Left forelimb (tissue), 1 donor: ENCODE results near the gene HPCAL1.
"Not testable (repeated sequence)": the region's sequence is repeated elsewhere in the genome, so short reads cannot be mapped to it uniquely, and the experiment has no call there.

ENCODE experiments used
- DNase-seq: peaks from one replicate; pipeline ENCODE4 v3.0.0-alpha.2; 2018; ENCODE audit warnings: low spot score

Gene HPCAL1

GRCh38 chr2:10302479-10303180, at the start of gene HPCAL1:
Gene HPCAL1 (plus strand): TSS chr2:10302904. CDS start chr2:10419758, 116,854 bp downstream.
- DNase-seq: peak; percentile 92

GRCh38 chr2:10253596-10254372, 48.9 kb upstream of the HPCAL1 start:
- peak; percentile 33 for DNase-seq

GRCh38 chr2:10254373-10255188, 48.1 kb upstream of the HPCAL1 start:
- peak; percentile 62 for DNase-seq

- DNase-seq: peak; percentile 26
Observed at GRCh38 chr2:10255189-10256030, 47.3 kb upstream of the HPCAL1 start.

- peak; percentile 47 for DNase-seq
Observed at GRCh38 chr2:10256031-10256514, 46.6 kb upstream of the HPCAL1 start.

- peak; percentile 60 for DNase-seq
Observed at GRCh38 chr2:10256515-10257031, 46.1 kb upstream of the HPCAL1 start.

- no peak for DNase-seq
Observed at GRCh38 chr2:10257036-10257435, 45.7 kb upstream of the HPCAL1 start.

- peak; percentile 25 for DNase-seq
Observed at GRCh38 chr2:10257500-10258147, 45.1 kb upstream of the HPCAL1 start.

GRCh38 chr2:10258326-10258725, 44.4 kb upstream of the HPCAL1 start:
- peak; percentile 40 for DNase-seq

GRCh38 chr2:10258726-10259125, 44.0 kb upstream of the HPCAL1 start:
- no peak for DNase-seq

GRCh38 chr2:10260130-10260529, 42.6 kb upstream of the HPCAL1 start:
- no peak for DNase-seq

- DNase-seq: not testable (repeated sequence)
Observed at GRCh38 chr2:10263526-10263925, 39.2 kb upstream of the HPCAL1 start.

- peak; percentile 37 for DNase-seq
Observed at GRCh38 chr2:10264506-10265328, 38.0 kb upstream of the HPCAL1 start.

GRCh38 chr2:10265329-10266132, 37.2 kb upstream of the HPCAL1 start:
- DNase-seq: peak; percentile 61

- DNase-seq: peak; percentile 23
Observed at GRCh38 chr2:10266133-10266620, 36.5 kb upstream of the HPCAL1 start.

GRCh38 chr2:10267036-10267435, 35.7 kb upstream of the HPCAL1 start:
- DNase-seq: peak; percentile 28

- DNase-seq: peak; percentile 67
Observed at GRCh38 chr2:10267551-10268465, 34.9 kb upstream of the HPCAL1 start.

- DNase-seq: no peak
Observed at GRCh38 chr2:10269291-10269690, 33.4 kb upstream of the HPCAL1 start.
